ENCODE data around the gene KCTD11. TPM values are rescaled to one million over a fixed set of nuclear protein-coding genes. Genes with fewer than 3 reads are reported as not detected.

Gene KCTD11
- total RNA-seq, 1 experiment from 2014 or later = 3.8 TPM

- intact Hi-C loops (cut with micrococcal nuclease; ENCODE audit: unreplicated experiment) = no loop called here
- Histone ChIP-seq H3K27ac (ENCODE audit: low read depth, low read length, poor library complexity, severe bottlenecking) (no peak overlapping the region), H3K4me3 (ENCODE audit: low read depth, low read length, poor library complexity, severe bottlenecking) (peak overlapping the region; percentile 36), H3K9me3 (ENCODE audit: low read depth, low read length, poor library complexity, severe bottlenecking) (no peaks in the 10 kb centered on the region), H3K27me3 (replicated peaks; ENCODE audit: insufficient read depth, low read depth, low read length, poor library complexity) (no peaks in the 10 kb centered on the region), H3K4me1 (ENCODE audit: insufficient read depth, low read length, poor library complexity, severe bottlenecking) (no peaks in the 10 kb centered on the region), H3K36me3 (ENCODE audit: insufficient read depth, low read length, poor library complexity, severe bottlenecking) (no peaks in the 10 kb centered on the region)
- DNase-seq (ENCODE audit: low spot score) = no peak
- ChIA-PET CTCF (no interaction called here), POLR2A (ENCODE audit: low non-redundant PET) (no interaction called here)
- TF ChIP-seq CTCF (conservative IDR thresholded peaks at IDR 0.05; ENCODE audit: low read depth, low read length) (no peak), EZH2 (IDR thresholded peaks at IDR 0.05; ENCODE audit: borderline replicate concordance, low read depth, low read length, poor library complexity, severe bottlenecking) (no peak)
- BruUV-seq (replicated peaks) = no TSS peak
Measured at GRCh38 chr17:7380321-7380720, 28.4 kb downstream of the KCTD11 start.

GRCh38 chr17:7380855-7381683 lies 29.1 kb downstream of the KCTD11 start, which contains the start of gene TNK1:
TSS of gene TNK1 (plus strand) at chr17:7381089. CDS start at chr17:7382927, 1,838 bp downstream.
- TF ChIP-seq CTCF (conservative IDR thresholded peaks at IDR 0.05; ENCODE audit: low read depth, low read length) (no peak), EZH2 (IDR thresholded peaks at IDR 0.05; ENCODE audit: borderline replicate concordance, low read depth, low read length, poor library complexity, severe bottlenecking) (no peak)
- no peak for DNase-seq (ENCODE audit: low spot score)
- no TSS peak for BruUV-seq (replicated peaks)
- CTCF ChIA-PET = no interaction called here
- H3K4me1 ChIP-seq (ENCODE audit: insufficient read depth, low read length, poor library complexity, severe bottlenecking) = no peaks in the 10 kb centered on the region
- no peak within 1 kb of the TSS for H3K27ac ChIP-seq (ENCODE audit: low read depth, low read length, poor library complexity, severe bottlenecking)
- H3K36me3 ChIP-seq (ENCODE audit: insufficient read depth, low read length, poor library complexity, severe bottlenecking) = no peaks in the 10 kb centered on the region
- no peaks in the 10 kb centered on the region for H3K27me3 ChIP-seq (replicated peaks; ENCODE audit: insufficient read depth, low read depth, low read length, poor library complexity)
- peak within 1 kb of the TSS; percentile 36 for H3K4me3 ChIP-seq (ENCODE audit: low read depth, low read length, poor library complexity, severe bottlenecking)
- POLR2A ChIA-PET (ENCODE audit: low non-redundant PET) = interaction anchor here (0.5 kb wide), 1 partner anchor 334 kb away, joined by 5 read pairs; no protein-coding TSS in a partner anchor
- H3K9me3 ChIP-seq (ENCODE audit: low read depth, low read length, poor library complexity, severe bottlenecking) = no peaks in the 10 kb centered on the region
- intact Hi-C loops (cut with micrococcal nuclease; ENCODE audit: unreplicated experiment) = no loop called here

- TF ChIP-seq EZH2 (IDR thresholded peaks at IDR 0.05; ENCODE audit: borderline replicate concordance, low read depth, low read length, poor library complexity, severe bottlenecking) (no peak), CTCF (conservative IDR thresholded peaks at IDR 0.05; ENCODE audit: low read depth, low read length) (no peak)
- BruUV-seq (replicated peaks) = no TSS peak
- ChIA-PET CTCF (no interaction called here), POLR2A (ENCODE audit: low non-redundant PET) (no interaction called here)
- DNase-seq (ENCODE audit: low spot score) = no peak
- Histone ChIP-seq H3K27me3 (replicated peaks; ENCODE audit: insufficient read depth, low read depth, low read length, poor library complexity) (no peaks in the 10 kb centered on the region), H3K36me3 (ENCODE audit: insufficient read depth, low read length, poor library complexity, severe bottlenecking) (no peaks in the 10 kb centered on the region), H3K9me3 (ENCODE audit: low read depth, low read length, poor library complexity, severe bottlenecking) (no peaks in the 10 kb centered on the region), H3K27ac (ENCODE audit: low read depth, low read length, poor library complexity, severe bottlenecking) (no peak overlapping the region), H3K4me1 (ENCODE audit: insufficient read depth, low read length, poor library complexity, severe bottlenecking) (no peaks in the 10 kb centered on the region), H3K4me3 (ENCODE audit: low read depth, low read length, poor library complexity, severe bottlenecking) (no peak overlapping the region)
- intact Hi-C loops (cut with micrococcal nuclease; ENCODE audit: unreplicated experiment) = no loop called here
Measured at GRCh38 chr17:7382901-7383300, 30.9 kb downstream of the KCTD11 start.

Measured in A673 (cell line).